ENCODE results near the gene SLC6A3.

DNA sequence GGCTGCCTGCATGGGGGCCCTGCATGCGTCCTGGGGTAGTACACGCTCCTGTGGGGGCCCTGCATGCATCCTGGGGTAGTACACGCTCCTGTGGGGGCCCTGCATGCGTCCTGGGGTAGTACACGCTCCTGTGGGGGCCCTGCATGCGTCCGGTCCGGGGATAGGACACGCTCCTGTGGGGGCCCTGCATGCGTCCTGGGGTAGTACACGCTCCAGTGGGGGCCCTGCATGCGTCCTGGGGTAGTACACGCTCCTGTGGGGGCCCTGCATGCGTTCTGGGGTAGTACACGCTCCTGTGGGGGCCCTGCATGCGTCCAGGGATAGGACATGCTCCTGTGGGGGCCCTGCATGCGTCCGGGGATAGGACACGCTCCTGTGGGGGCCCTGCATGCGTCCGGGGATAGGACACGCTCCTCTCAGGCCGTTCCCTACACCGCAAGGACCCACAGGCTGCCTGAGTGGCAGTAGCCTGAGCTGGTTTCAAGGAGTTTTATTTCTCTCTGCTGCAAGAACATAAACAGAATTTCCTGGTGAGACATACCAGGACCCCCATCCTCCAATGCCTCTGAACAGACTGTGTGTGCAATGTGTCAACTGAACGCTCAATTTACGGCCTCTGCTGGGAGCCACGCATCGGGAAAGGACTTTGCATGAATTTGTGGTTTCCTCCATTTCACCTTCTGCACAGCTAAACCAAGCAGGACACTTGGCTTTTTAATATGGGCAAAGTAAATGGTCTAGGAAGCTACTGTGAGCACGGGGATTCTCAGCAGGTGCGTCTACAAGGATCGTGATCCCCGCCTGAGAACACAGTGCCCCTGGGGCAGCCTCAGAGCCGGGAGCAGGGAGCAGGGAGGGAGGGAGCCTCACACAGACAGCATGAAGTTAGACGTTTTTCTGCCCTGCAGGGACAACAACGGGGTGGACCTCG is 51.4 kb downstream of the SLC6A3 start:
- TF ChIP-seq ZNF263 (CRISPR knock-in tag; IDR thresholded peaks at IDR 0.05; ENCODE audit: low read depth): no peak
- TF ChIP-seq, protein P1, sequence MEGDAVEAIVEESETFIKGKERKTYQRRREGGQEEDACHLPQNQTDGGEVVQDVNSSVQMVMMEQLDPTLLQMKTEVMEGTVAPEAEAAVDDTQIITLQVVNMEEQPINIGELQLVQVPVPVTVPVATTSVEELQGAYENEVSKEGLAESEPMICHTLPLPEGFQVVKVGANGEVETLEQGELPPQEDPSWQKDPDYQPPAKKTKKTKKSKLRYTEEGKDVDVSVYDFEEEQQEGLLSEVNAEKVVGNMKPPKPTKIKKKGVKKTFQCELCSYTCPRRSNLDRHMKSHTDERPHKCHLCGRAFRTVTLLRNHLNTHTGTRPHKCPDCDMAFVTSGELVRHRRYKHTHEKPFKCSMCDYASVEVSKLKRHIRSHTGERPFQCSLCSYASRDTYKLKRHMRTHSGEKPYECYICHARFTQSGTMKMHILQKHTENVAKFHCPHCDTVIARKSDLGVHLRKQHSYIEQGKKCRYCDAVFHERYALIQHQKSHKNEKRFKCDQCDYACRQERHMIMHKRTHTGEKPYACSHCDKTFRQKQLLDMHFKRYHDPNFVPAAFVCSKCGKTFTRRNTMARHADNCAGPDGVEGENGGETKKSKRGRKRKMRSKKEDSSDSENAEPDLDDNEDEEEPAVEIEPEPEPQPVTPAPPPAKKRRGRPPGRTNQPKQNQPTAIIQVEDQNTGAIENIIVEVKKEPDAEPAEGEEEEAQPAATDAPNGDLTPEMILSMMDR (IDR thresholded peaks at IDR 0.05): no peak
- TF ChIP-seq, protein P2, sequence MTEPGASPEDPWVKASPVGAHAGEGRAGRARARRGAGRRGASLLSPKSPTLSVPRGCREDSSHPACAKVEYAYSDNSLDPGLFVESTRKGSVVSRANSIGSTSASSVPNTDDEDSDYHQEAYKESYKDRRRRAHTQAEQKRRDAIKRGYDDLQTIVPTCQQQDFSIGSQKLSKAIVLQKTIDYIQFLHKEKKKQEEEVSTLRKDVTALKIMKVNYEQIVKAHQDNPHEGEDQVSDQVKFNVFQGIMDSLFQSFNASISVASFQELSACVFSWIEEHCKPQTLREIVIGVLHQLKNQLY (CRISPR knock-in tag; IDR thresholded peaks at IDR 0.05): no peak
- TF ChIP-seq, protein P3, sequence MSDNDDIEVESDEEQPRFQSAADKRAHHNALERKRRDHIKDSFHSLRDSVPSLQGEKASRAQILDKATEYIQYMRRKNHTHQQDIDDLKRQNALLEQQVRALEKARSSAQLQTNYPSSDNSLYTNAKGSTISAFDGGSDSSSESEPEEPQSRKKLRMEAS (CRISPR knock-in tag; IDR thresholded peaks at IDR 0.05): no peak
- TF ChIP-seq, protein P4, sequence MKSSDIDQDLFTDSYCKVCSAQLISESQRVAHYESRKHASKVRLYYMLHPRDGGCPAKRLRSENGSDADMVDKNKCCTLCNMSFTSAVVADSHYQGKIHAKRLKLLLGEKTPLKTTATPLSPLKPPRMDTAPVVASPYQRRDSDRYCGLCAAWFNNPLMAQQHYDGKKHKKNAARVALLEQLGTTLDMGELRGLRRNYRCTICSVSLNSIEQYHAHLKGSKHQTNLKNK (CRISPR knock-in tag; IDR thresholded peaks at IDR 0.05): no peak
- TF ChIP-seq, protein P5, sequence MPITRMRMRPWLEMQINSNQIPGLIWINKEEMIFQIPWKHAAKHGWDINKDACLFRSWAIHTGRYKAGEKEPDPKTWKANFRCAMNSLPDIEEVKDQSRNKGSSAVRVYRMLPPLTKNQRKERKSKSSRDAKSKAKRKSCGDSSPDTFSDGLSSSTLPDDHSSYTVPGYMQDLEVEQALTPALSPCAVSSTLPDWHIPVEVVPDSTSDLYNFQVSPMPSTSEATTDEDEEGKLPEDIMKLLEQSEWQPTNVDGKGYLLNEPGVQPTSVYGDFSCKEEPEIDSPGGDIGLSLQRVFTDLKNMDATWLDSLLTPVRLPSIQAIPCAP (CRISPR knock-in tag; IDR thresholded peaks at IDR 0.05): no peak
- TF ChIP-seq TEAD4 (CRISPR knock-in tag; IDR thresholded peaks at IDR 0.05): no peak
- no peak for TF ChIP-seq ZNF138 (CRISPR knock-in tag; conservative IDR thresholded peaks at IDR 0.05)
- TF ChIP-seq ZNF416 (CRISPR knock-in tag; IDR thresholded peaks at IDR 0.05): no peak
- no peak for TF ChIP-seq SP1 (CRISPR knock-in tag; conservative IDR thresholded peaks at IDR 0.05)
- TF ChIP-seq, protein P6, sequence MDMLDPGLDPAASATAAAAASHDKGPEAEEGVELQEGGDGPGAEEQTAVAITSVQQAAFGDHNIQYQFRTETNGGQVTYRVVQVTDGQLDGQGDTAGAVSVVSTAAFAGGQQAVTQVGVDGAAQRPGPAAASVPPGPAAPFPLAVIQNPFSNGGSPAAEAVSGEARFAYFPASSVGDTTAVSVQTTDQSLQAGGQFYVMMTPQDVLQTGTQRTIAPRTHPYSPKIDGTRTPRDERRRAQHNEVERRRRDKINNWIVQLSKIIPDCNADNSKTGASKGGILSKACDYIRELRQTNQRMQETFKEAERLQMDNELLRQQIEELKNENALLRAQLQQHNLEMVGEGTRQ (CRISPR knock-in tag; IDR thresholded peaks at IDR 0.05): no peak
